ENCODE results near the gene PSEN1.

DNA sequence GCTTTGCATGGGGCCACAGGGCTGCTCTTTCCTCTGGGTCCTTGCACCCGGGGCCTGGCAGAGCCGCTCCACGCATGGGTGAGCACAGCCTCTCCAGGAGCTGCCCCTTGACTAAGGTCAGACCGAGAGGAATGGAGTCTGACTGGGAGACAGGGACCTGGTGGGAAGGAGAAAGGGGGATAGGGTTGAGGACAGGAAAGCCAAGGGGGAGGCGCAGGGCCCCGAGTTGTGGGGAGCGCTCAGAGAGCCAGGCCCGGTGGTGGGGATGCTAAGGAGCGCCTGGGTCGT, 117.0 kb downstream of the PSEN1 start:
- TF ChIP-seq, protein P1, sequence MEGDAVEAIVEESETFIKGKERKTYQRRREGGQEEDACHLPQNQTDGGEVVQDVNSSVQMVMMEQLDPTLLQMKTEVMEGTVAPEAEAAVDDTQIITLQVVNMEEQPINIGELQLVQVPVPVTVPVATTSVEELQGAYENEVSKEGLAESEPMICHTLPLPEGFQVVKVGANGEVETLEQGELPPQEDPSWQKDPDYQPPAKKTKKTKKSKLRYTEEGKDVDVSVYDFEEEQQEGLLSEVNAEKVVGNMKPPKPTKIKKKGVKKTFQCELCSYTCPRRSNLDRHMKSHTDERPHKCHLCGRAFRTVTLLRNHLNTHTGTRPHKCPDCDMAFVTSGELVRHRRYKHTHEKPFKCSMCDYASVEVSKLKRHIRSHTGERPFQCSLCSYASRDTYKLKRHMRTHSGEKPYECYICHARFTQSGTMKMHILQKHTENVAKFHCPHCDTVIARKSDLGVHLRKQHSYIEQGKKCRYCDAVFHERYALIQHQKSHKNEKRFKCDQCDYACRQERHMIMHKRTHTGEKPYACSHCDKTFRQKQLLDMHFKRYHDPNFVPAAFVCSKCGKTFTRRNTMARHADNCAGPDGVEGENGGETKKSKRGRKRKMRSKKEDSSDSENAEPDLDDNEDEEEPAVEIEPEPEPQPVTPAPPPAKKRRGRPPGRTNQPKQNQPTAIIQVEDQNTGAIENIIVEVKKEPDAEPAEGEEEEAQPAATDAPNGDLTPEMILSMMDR (IDR thresholded peaks at IDR 0.05 in 8 of 11, conservative IDR thresholded peaks at IDR 0.05 in 3 of 11): no peak
- TF ChIP-seq POLR2A (IDR thresholded peaks at IDR 0.05): no peak
